Measurements from ENCODE around the gene ZFP82. TPM values are rescaled to one million over a fixed set of nuclear protein-coding genes. Genes with fewer than 3 reads are reported as not detected.

Gene ZFP82
- total RNA-seq, 2 experiments from 2014 or later = 13.5 to 15.6 TPM

- BruUV-seq (replicated peaks) = no TSS peak
- CTCF ChIA-PET (ENCODE audit: unreplicated experiment) = no interaction called here
- no peaks in the 10 kb centered on the region for H3K79me2 ChIP-seq (ENCODE audit: insufficient read depth, low read depth, low read length)
- intact Hi-C loops (cut with micrococcal nuclease; ENCODE audit: unreplicated experiment) = no loop called here
- H3K9me2 ChIP-seq (ENCODE audit: insufficient read depth, low read length) = no peaks in the 10 kb centered on the region
- peaks cover 41% of the 10 kb centered on the region for H3K36me3 ChIP-seq (ENCODE audit: insufficient read depth, low read length)
- no peak overlapping the region for H3K4me3 ChIP-seq (ENCODE audit: low read depth, low read length, poor library complexity, severe bottlenecking)
- peaks cover 16% of the 10 kb centered on the region for H3K9me3 ChIP-seq (ENCODE audit: low read length)
- POLR2A ChIA-PET = interaction anchor here (0.7 kb wide), 1 partner anchor 33 kb away, joined by 7 read pairs; no protein-coding TSS in a partner anchor
- H3K27ac ChIP-seq (ENCODE audit: low read depth, low read length, poor library complexity, severe bottlenecking) = no peak overlapping the region
- TF ChIP-seq EZH2phosphoT487 (IDR thresholded peaks at IDR 0.05; ENCODE audit: borderline replicate concordance, low read depth, low read length) (no peak), CTCF (conservative IDR thresholded peaks at IDR 0.05; ENCODE audit: low read length) (no peak)
- no peak overlapping the region for H3K4me2 ChIP-seq (ENCODE audit: low read length)
- no peaks in the 10 kb centered on the region for H3K4me1 ChIP-seq (ENCODE audit: insufficient read depth, low read length, poor library complexity, severe bottlenecking)
- H2AFZ ChIP-seq (ENCODE audit: low read length) = no peak overlapping the region
- H4K20me1 ChIP-seq (ENCODE audit: insufficient read depth, low read length) = no peaks in the 10 kb centered on the region
- DNase-seq (ENCODE audit: low spot score) = no peak
Observed at GRCh38 chr19:36456831-36457230, 38.4 kb upstream of the ZFP82 start.

- no peak overlapping the region for H2AFZ ChIP-seq (ENCODE audit: low read length)
- DNase-seq (ENCODE audit: low spot score) = no peak
- no peak overlapping the region for H3K4me3 ChIP-seq (ENCODE audit: low read depth, low read length, poor library complexity, severe bottlenecking)
- intact Hi-C loops (cut with micrococcal nuclease; ENCODE audit: unreplicated experiment) = no loop called here
- TF ChIP-seq CTCF (conservative IDR thresholded peaks at IDR 0.05; ENCODE audit: low read length) (no peak), EZH2phosphoT487 (IDR thresholded peaks at IDR 0.05; ENCODE audit: borderline replicate concordance, low read depth, low read length) (no peak)
- ChIA-PET CTCF (ENCODE audit: unreplicated experiment) (no interaction called here), POLR2A (no interaction called here)
- no peaks in the 10 kb centered on the region for H3K9me2 ChIP-seq (ENCODE audit: insufficient read depth, low read length)
- H3K9me3 ChIP-seq (ENCODE audit: low read length) = peaks cover 60% of the 10 kb centered on the region
- no peak overlapping the region for H3K4me2 ChIP-seq (ENCODE audit: low read length)
- H3K27ac ChIP-seq (ENCODE audit: low read depth, low read length, poor library complexity, severe bottlenecking) = no peak overlapping the region
- no peaks in the 10 kb centered on the region for H3K79me2 ChIP-seq (ENCODE audit: insufficient read depth, low read depth, low read length)
- H3K4me1 ChIP-seq (ENCODE audit: insufficient read depth, low read length, poor library complexity, severe bottlenecking) = no peaks in the 10 kb centered on the region
- H4K20me1 ChIP-seq (ENCODE audit: insufficient read depth, low read length) = no peaks in the 10 kb centered on the region
- no TSS peak for BruUV-seq (replicated peaks)
- peaks cover 82% of the 10 kb centered on the region for H3K36me3 ChIP-seq (ENCODE audit: insufficient read depth, low read length)
Observed at GRCh38 chr19:36449059-36449670, 30.7 kb upstream of the ZFP82 start.

GRCh38 chr19:36441339-36441738, 22.9 kb upstream of the ZFP82 start:
- Histone ChIP-seq H4K20me1 (ENCODE audit: insufficient read depth, low read length) (no peaks in the 10 kb centered on the region), H3K27ac (ENCODE audit: low read depth, low read length, poor library complexity, severe bottlenecking) (no peak overlapping the region), H2AFZ (ENCODE audit: low read length) (no peak overlapping the region), H3K9me2 (ENCODE audit: insufficient read depth, low read length) (no peaks in the 10 kb centered on the region), H3K4me1 (ENCODE audit: insufficient read depth, low read length, poor library complexity, severe bottlenecking) (no peaks in the 10 kb centered on the region), H3K36me3 (ENCODE audit: insufficient read depth, low read length) (peaks cover 8% of the 10 kb centered on the region; the same call in 1 of the 2 replicates), H3K4me2 (ENCODE audit: low read length) (no peak overlapping the region), H3K9me3 (ENCODE audit: low read length) (peaks cover 13% of the 10 kb centered on the region; the same call in 1 of the 2 replicates), H3K4me3 (ENCODE audit: low read depth, low read length, poor library complexity, severe bottlenecking) (no peak overlapping the region), H3K79me2 (ENCODE audit: insufficient read depth, low read depth, low read length) (no peaks in the 10 kb centered on the region)
- intact Hi-C loops (cut with micrococcal nuclease; ENCODE audit: unreplicated experiment) = no loop called here
- CTCF ChIA-PET (ENCODE audit: unreplicated experiment) = no interaction called here
- BruUV-seq (replicated peaks) = no TSS peak
- TF ChIP-seq CTCF (conservative IDR thresholded peaks at IDR 0.05; ENCODE audit: low read length) (no peak), EZH2phosphoT487 (IDR thresholded peaks at IDR 0.05; ENCODE audit: borderline replicate concordance, low read depth, low read length) (no peak)
- POLR2A ChIA-PET = no interaction called here
- DNase-seq (ENCODE audit: low spot score) = no peak
